ENCODE measurements around the gene EIF3L.

The EIF3L gene

GRCh38 chr22:37898441-37899181, 49.4 kb downstream of the EIF3L start:
- peaks cover 6 to 51% (median 35%) of the 10 kb centered on the region in 4 experiments for H3K4me1 ChIP-seq (ENCODE audit: control extremely low read depth in 1 of 4, control insufficient read depth in 4 of 4, insufficient read depth in 4 of 4, low read length in 3 of 4)
- no peak overlapping the region for H3K4me3 ChIP-seq (ENCODE audit: control insufficient read depth in 1 of 7, extremely low read depth in 1 of 7, insufficient read depth in 4 of 7, low read depth in 2 of 7, low read length in 6 of 7)
- H3K27me3 ChIP-seq (replicated peaks in 2 of 5; ENCODE audit: control insufficient read depth in 4 of 5, insufficient read depth in 5 of 5, low read length in 4 of 5) = no peaks in the 10 kb centered on the region
- ChIA-PET CTCF (interaction anchor here (1.0 to 4.4 kb wide), 3 partner anchors 12 to 36 kb away, joined by 3 to 31 read pairs (median 4); no protein-coding TSS in a partner anchor), POLR2A (interaction anchor here (1.2 kb wide), 1 partner anchor 35 kb away, joined by 7 read pairs; no protein-coding TSS in a partner anchor)
- 78% methylated on average over 7 of the region's 9 CpGs for WGBS (ENCODE audit: insufficient coverage)
- no peak for DNase-seq
- H3K9me3 ChIP-seq (ENCODE audit: control extremely low read depth in 1 of 5, control insufficient read depth in 4 of 5, insufficient read depth in 2 of 5, low read depth in 1 of 5, low read length in 4 of 5) = no peaks in the 10 kb centered on the region
- H3K36me3 ChIP-seq (ENCODE audit: control insufficient read depth in 4 of 4, insufficient read depth in 4 of 4, low read length in 3 of 4) = no peaks in the 10 kb centered on the region
- H3K27ac ChIP-seq (ENCODE audit: insufficient read depth in 1 of 2, low read depth in 1 of 2, low read length in 2 of 2, poor library complexity in 1 of 2, severe bottlenecking in 2 of 2) = no peak overlapping the region

- peak overlapping the region in 1 of 2 experiments; percentile 54 for H3K27ac ChIP-seq (ENCODE audit: insufficient read depth in 1 of 2, low read depth in 1 of 2, low read length in 2 of 2, poor library complexity in 1 of 2, severe bottlenecking in 2 of 2)
- no peaks in the 10 kb centered on the region for H3K27me3 ChIP-seq (replicated peaks in 2 of 5; ENCODE audit: control insufficient read depth in 4 of 5, insufficient read depth in 5 of 5, low read length in 4 of 5)
- 86% methylated on average over 6 of the region's 10 CpGs for WGBS (ENCODE audit: insufficient coverage)
- peak overlapping the region in 4 of 7 experiments; percentile 61 to 83 (median 72) for H3K4me3 ChIP-seq (ENCODE audit: control insufficient read depth in 1 of 7, extremely low read depth in 1 of 7, insufficient read depth in 4 of 7, low read depth in 2 of 7, low read length in 6 of 7)
- H3K36me3 ChIP-seq (ENCODE audit: control insufficient read depth in 4 of 4, insufficient read depth in 4 of 4, low read length in 3 of 4) = peaks cover 0 to 2% (median 0%) of the 10 kb centered on the region in 4 experiments
- H3K4me1 ChIP-seq (ENCODE audit: control extremely low read depth in 1 of 4, control insufficient read depth in 4 of 4, insufficient read depth in 4 of 4, low read length in 3 of 4) = peaks cover 0 to 37% (median 26%) of the 10 kb centered on the region in 4 experiments
- peak; percentile 66 to 81 (median 80) for DNase-seq
- no peaks in the 10 kb centered on the region for H3K9me3 ChIP-seq (ENCODE audit: control extremely low read depth in 1 of 5, control insufficient read depth in 4 of 5, insufficient read depth in 2 of 5, low read depth in 1 of 5, low read length in 4 of 5)
- ChIA-PET POLR2A (no interaction called here), CTCF (interaction anchor here (0.6 to 3.7 kb wide), 12 partner anchors 8 to 660 kb away, joined by 3 to 24 read pairs (median 3); no protein-coding TSS in a partner anchor)
Measured at GRCh38 chr22:37904572-37905533, 55.6 kb downstream of the EIF3L start.

- ChIA-PET POLR2A (no interaction called here), CTCF (interaction anchor here (0.6 to 3.7 kb wide), 15 partner anchors 9 to 661 kb away, joined by 3 to 24 read pairs (median 4); no protein-coding TSS in a partner anchor)
- 3% methylated on average over 59 of the region's 90 CpGs for WGBS (ENCODE audit: insufficient coverage)
- no peaks in the 10 kb centered on the region for H3K27me3 ChIP-seq (replicated peaks in 2 of 5; ENCODE audit: control insufficient read depth in 4 of 5, insufficient read depth in 5 of 5, low read length in 4 of 5)
- peak within 1 kb of the TSS; percentile 42 to 83 (median 72) for H3K4me3 ChIP-seq (ENCODE audit: control insufficient read depth in 1 of 7, extremely low read depth in 1 of 7, insufficient read depth in 4 of 7, low read depth in 2 of 7, low read length in 6 of 7)
- peaks cover 0 to 2% (median 0%) of the 10 kb centered on the region in 4 experiments for H3K36me3 ChIP-seq (ENCODE audit: control insufficient read depth in 4 of 4, insufficient read depth in 4 of 4, low read length in 3 of 4)
- peaks cover 0 to 34% (median 26%) of the 10 kb centered on the region in 4 experiments for H3K4me1 ChIP-seq (ENCODE audit: control extremely low read depth in 1 of 4, control insufficient read depth in 4 of 4, insufficient read depth in 4 of 4, low read length in 3 of 4)
- no peaks in the 10 kb centered on the region for H3K9me3 ChIP-seq (ENCODE audit: control extremely low read depth in 1 of 5, control insufficient read depth in 4 of 5, insufficient read depth in 2 of 5, low read depth in 1 of 5, low read length in 4 of 5)
- peak within 1 kb of the TSS in 1 of 2 experiments; percentile 54 for H3K27ac ChIP-seq (ENCODE audit: insufficient read depth in 1 of 2, low read depth in 1 of 2, low read length in 2 of 2, poor library complexity in 1 of 2, severe bottlenecking in 2 of 2)
- DNase-seq = peak; percentile 65 to 73 (median 66)
Measured at GRCh38 chr22:37905534-37906363, 56.5 kb downstream of the EIF3L start, which contains the start of gene MICALL1. Gene MICALL1, plus strand, starts transcription at chr22:37906297. Its CDS starts 126 bp downstream, at chr22:37906423.

- H3K27ac ChIP-seq (ENCODE audit: insufficient read depth in 1 of 2, low read depth in 1 of 2, low read length in 2 of 2, poor library complexity in 1 of 2, severe bottlenecking in 2 of 2) = peak overlapping the region in 1 of 2 experiments; percentile 43
- POLR2A ChIA-PET = no interaction called here
- no peaks in the 10 kb centered on the region for H3K9me3 ChIP-seq (ENCODE audit: control extremely low read depth in 1 of 5, control insufficient read depth in 4 of 5, insufficient read depth in 2 of 5, low read depth in 1 of 5, low read length in 4 of 5)
- CTCF ChIA-PET = interaction anchor here (0.6 to 3.7 kb wide), 9 partner anchors 10 to 93 kb away, joined by 3 to 24 read pairs (median 5); no protein-coding TSS in a partner anchor
- DNase-seq = no peak
- peaks cover 0 to 28% (median 21%) of the 10 kb centered on the region in 4 experiments for H3K4me1 ChIP-seq (ENCODE audit: control extremely low read depth in 1 of 4, control insufficient read depth in 4 of 4, insufficient read depth in 4 of 4, low read length in 3 of 4)
- under 1% methylated on average over 61 of the region's 75 CpGs for WGBS (ENCODE audit: insufficient coverage)
- H3K4me3 ChIP-seq (ENCODE audit: control insufficient read depth in 1 of 7, extremely low read depth in 1 of 7, insufficient read depth in 4 of 7, low read depth in 2 of 7, low read length in 6 of 7) = peak overlapping the region; percentile 42 to 83 (median 72)
- H3K36me3 ChIP-seq (ENCODE audit: control insufficient read depth in 4 of 4, insufficient read depth in 4 of 4, low read length in 3 of 4) = peaks cover 0 to 3% (median 0%) of the 10 kb centered on the region in 4 experiments
- no peaks in the 10 kb centered on the region for H3K27me3 ChIP-seq (replicated peaks in 2 of 5; ENCODE audit: control insufficient read depth in 4 of 5, insufficient read depth in 5 of 5, low read length in 4 of 5)
Measured at GRCh38 chr22:37906364-37907008, 57.3 kb downstream of the EIF3L start.

GRCh38 chr22:37907036-37907954, 58.1 kb downstream of the EIF3L start:
- H3K36me3 ChIP-seq (ENCODE audit: control insufficient read depth in 4 of 4, insufficient read depth in 4 of 4, low read length in 3 of 4) = peaks cover 1 to 11% (median 5%) of the 10 kb centered on the region in 4 experiments
- no peaks in the 10 kb centered on the region for H3K9me3 ChIP-seq (ENCODE audit: control extremely low read depth in 1 of 5, control insufficient read depth in 4 of 5, insufficient read depth in 2 of 5, low read depth in 1 of 5, low read length in 4 of 5)
- DNase-seq = no peak
- WGBS (ENCODE audit: insufficient coverage) = 60% methylated on average over 16 of the region's 19 CpGs
- no peaks in the 10 kb centered on the region for H3K27me3 ChIP-seq (replicated peaks in 2 of 5; ENCODE audit: control insufficient read depth in 4 of 5, insufficient read depth in 5 of 5, low read length in 4 of 5)
- peak overlapping the region; percentile 42 to 83 (median 72) for H3K4me3 ChIP-seq (ENCODE audit: control insufficient read depth in 1 of 7, extremely low read depth in 1 of 7, insufficient read depth in 4 of 7, low read depth in 2 of 7, low read length in 6 of 7)
- POLR2A ChIA-PET = no interaction called here
- CTCF ChIA-PET = interaction anchor here (1.8 to 3.7 kb wide), 3 partner anchors 9 to 25 kb away, joined by 5 to 24 read pairs (median 14); no protein-coding TSS in a partner anchor
- H3K27ac ChIP-seq (ENCODE audit: insufficient read depth in 1 of 2, low read depth in 1 of 2, low read length in 2 of 2, poor library complexity in 1 of 2, severe bottlenecking in 2 of 2) = no peak overlapping the region
- H3K4me1 ChIP-seq (ENCODE audit: control extremely low read depth in 1 of 4, control insufficient read depth in 4 of 4, insufficient read depth in 4 of 4, low read length in 3 of 4) = peaks cover 0 to 24% (median 20%) of the 10 kb centered on the region in 4 experiments
